HG02981 (cell line): ENCODE measurements around the gene SET.

Experiments used
- ATAC-seq: cut with Tn5 transposase; IDR thresholded peaks from one replicate; pipeline ENCODE4 v1.9.1; 2021; ENCODE audit warnings: mild to moderate bottlenecking, moderate library complexity; ENCODE audit not compliant: unreplicated experiment

The SET gene

GRCh38 chr9:128707446-128707845 is 18.4 kb downstream of the SET start:
- ATAC-seq: no peak

- no peak for ATAC-seq
Observed at GRCh38 chr9:128712451-128713410, 23.7 kb downstream of the SET start.

DNA sequence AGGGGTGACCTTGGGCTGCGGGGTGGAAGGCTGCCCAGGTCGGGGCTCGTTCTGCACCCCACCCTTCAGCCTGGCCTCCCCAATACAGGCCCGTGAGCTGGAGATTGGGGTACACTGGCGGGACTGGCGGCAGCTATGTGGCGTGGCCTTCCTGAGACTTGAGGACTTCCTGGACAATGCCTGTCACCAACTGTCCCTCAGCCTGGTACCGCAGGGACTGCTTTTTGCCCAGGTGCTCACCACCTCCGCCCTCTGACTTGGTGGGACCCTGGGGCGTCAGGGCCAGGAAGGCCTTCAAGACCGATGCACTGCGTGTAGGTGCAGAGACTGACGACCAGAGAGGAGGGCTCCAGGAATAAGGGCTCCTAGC is 24.4 kb downstream of the SET start:
- no peak for ATAC-seq

- no peak for ATAC-seq
Observed at GRCh38 chr9:128713941-128714573, 25.0 kb downstream of the SET start.

DNA sequence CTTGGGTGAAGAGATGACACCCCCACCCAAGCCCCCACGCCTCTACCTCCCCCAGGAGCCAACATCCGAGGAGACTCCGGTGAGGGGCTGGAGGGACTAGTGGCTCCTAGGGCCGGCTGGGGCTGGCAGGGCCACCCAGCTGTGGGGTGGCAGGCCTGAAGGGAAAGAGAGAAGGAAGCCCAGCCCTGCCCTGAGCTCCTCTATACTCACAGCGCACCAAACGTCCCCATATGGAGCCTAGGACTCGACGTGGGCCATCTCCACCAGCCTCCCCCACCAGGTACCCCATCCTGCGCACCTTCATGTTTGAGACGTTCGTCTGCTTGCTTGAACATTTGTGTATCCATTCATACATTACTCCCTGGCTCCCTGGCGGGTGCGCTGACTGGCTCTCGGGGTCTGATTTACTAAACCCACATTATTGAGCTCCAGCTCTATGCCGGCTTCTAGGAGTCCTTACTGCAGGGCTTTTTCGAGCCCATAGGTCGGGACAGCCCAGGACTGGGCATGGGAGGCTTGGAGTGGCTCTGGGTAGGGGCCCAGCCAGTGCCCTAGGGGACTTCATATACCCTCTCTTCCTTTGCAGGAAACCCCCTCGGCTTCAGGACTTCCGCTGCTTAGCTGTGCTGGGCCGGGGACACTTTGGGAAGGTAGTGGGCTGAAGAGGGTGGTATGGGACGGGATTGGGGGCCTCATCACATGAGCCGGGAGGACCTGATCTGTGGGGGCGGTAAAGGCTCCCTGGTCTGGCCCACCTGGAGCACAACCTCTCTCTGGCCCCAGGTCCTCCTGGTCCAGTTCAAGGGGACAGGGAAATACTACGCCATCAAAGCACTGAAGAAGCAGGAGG is 25.8 kb downstream of the SET start:
- no peak for ATAC-seq

DNA sequence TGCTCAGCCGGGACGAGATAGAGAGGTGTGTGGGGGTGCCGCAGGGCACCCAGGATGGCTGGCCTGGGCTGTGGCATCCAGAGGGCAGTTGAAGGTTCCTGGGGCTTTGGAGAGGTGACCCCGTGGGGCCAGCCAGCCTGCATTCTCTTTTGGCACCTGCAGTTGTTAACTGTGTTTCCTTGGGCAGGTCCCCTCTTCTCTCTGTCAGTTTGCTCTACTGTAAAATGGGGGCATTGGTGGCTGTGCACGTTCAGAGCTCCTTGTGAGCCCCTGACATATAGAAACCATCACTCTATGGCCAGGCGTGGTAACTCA is 26.4 kb downstream of the SET start:
- no peak for ATAC-seq

- ATAC-seq: no peak
Observed at GRCh38 chr9:128716581-128717254, 27.7 kb downstream of the SET start.

DNA sequence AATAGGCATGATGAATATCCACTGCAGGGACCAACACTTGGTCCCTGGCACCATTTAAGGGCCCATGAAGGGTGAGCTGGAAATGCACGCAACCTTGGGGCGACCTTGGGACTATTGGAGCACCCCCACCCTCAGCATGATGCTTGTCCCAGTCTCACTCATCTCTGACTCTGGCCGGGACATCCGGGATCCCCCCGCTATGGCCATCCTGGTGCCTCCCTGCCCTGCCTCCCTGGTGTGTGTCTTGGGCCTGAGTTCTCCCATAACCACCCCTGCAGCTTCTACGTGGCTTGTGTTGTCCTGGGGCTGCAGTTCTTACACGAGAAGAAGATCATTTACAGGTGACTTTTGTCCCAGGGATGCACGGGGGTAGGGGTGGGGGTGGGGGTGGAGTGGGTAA is 29.0 kb downstream of the SET start:
- ATAC-seq: no peak

- ATAC-seq: no peak
Observed at GRCh38 chr9:128718475-128718874, 29.5 kb downstream of the SET start.

GRCh38 chr9:128719919-128720605 is 31.0 kb downstream of the SET start:
- no peak for ATAC-seq

GRCh38 chr9:128720841-128721486 is 31.9 kb downstream of the SET start:
- ATAC-seq: no peak

DNA sequence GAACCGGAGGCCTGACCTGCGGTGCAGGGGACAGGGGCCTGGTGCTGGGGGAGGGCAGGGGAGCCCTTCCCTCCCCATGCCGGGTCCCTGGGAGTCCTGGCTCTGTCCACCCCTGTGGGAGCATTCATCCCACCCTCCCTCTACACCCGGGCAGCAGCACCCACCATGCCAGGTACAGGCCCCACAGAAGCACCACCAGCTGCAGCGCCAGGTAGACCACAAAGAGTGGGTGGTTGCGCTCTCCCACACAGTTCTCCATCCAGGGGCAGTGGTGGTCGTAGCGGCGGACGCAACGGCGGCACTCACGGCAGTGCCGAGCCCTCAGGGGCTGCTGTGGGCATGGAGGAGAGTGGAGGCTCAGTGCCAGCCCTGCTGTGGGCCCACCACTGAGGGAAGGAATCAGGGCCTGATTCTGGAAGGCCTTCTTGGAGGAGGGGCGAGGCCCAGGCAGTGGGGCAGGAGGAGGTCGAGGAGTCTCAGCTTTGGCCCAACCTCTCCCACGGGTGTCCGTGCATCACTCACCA is 32.5 kb downstream of the SET start:
- no peak for ATAC-seq

- ATAC-seq: no peak
Observed at GRCh38 chr9:128722380-128723351, 33.6 kb downstream of the SET start.

DNA sequence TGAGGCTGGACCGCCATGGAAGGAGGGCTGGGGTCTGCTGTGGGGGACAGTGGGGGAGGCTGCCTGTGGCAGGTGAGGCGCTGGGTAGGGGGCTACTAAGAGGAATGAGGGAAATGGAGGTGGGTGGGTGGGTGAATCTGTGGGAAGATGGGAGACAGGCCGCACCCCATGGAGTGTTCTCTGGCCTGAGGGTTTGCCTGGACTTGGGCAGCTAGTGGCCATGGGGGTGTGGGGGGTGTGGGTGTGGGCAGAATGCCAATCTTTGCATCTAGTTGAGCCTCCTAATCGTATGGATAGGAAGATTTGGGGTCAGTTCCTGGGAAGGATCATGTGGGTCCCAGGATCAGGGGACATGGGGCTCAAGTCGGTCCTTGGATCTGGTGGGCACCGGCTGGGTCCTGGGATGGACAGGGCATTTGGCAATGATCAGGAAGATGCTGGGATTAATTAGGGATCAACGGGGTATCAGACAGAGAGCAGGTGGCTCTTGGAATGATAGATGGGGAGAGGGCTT is 34.4 kb downstream of the SET start:
- ATAC-seq: no peak

DNA sequence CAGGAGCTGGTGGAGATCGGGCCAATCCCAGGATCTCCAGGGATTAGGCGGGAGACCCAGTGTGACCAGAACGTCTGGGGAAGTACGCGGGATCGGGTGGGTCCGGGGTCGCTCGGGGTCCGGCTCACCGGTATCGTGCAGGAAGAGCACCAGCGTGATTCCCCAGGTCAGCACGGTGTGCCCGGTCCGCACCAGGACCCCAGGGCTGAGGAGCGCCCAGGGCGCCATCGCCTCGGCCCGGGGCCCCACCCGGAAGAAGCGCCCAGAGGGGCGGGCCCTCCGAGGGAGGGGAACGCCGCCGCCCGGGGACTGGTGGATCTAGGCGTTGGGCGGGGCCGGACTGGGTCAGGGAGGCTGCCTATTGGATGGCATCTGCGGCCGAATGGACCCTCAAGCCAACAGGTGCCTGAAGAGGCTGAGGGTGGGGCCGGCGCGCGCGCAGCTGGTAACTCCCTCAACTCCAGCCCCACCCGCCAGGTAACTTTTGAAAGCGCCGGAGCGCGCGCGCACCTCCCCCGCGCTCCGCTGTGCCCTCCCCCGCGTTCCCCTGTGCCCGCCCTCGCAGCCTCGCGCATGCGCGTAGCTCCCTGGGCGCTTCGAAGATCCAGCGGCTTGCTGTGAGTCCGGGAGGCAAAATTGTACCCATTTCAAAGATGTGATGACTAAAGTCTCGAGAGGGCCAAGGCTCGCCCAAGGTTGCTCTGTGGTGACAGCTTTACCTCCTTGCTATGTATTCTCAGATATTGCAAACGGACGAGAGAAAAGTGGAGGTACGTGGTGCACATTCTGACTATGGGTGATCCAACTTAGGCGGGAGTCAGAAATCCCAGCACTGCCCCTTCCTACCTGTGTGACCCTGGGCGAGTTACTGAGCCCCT is 35.1 kb downstream of the SET start, which contains the start of gene ZDHHC12:
Gene ZDHHC12, minus strand, starts transcription at position 262 of the 878 bp plus-strand sequence. Its CDS starts 34 bp downstream, at position 228.
- peak; percentile 96 for ATAC-seq

DNA sequence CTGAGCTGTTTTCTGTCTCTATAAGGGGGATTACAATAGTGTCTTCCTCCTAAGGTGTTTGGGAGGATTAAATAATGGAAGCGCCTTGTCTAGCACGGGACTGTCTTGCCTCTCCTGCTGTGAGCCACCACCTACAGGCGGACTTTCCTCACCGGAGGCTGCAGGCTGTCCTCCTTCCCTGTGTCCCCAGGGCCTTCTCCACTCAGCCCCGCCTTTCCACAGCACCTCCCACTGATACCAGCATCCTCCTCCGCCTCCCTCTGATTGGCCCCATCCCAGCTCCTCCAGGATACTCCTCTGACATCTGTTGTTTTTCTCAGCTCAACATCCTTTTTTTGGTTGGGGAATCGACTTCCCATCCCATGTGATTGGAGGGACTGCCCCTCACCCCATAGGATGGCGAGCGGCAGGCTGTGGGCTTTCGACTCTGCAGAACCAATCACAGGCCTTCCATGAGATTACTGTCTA is 35.8 kb downstream of the SET start:
- no peak for ATAC-seq

DNA sequence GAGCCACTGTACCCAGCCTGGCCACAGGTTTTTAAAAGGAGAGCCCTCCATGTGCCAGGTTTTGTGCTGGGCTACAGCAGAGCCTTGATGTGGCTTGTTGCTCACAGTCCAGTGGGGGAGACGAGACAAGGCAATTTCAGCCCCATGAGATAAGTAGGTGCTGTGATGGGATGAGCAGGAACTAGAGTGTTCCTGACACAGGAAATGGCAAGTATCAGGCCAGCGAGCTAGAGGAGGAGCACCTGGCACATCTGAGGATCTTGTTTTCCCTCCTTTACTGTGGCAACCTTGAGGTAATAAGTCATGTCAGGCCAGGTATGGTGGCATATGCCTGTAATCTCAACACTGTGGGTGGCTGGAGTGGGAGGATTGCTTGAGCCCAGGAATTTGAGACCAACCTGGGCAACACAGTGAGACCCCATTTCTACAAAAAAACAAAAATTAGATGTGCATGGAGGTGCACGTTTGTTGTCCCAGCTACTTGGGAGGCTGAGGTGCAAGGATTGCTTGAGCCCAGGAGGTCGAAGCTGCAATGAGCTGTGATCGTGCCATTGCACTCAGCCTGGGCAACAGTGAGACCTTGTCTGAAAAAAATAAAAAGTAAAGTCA is 38.7 kb downstream of the SET start:
- ATAC-seq: no peak
